AG04450 (cell line): ENCODE data around the gene STAT2. TPM values are rescaled to one million over a fixed set of nuclear protein-coding genes. Genes with fewer than 3 reads are reported as not detected.

Experiments used
- CTCF ChIA-PET: fragments of 300-600, 350-600 bp; formaldehyde crosslinking; extraction: SDS; loops from one replicate; lab custom pipeline; 2022; ENCODE audit warnings: antibody characterized with exemption, inconsistent platforms; lab: Charles Lee
- POLR2A ChIA-PET: fragments of 350-600 bp; formaldehyde crosslinking; extraction: SDS; loops from one replicate; lab custom pipeline; 2021; ENCODE audit warnings: antibody characterized with exemption, inconsistent platforms; lab: Yijun Ruan, JAX
- DNase-seq: peaks from one replicate; pipeline ENCODE4 v3.0.0-alpha.2; 2011; ENCODE audit warnings: low read depth, low spot score
- H3K27ac ChIP-seq: one replicate; pipeline ENCODE4 v1.5.1; 2012; ENCODE audit warnings: low read depth, low read length, control low read depth
- H3K27me3 ChIP-seq: one replicate; pipeline ENCODE4 v1.6.0; 2012; ENCODE audit warnings: low read length; ENCODE audit not compliant: control insufficient read depth, insufficient read depth
- H3K4me3 ChIP-seq: 2 replicates; pipeline ENCODE4 v1.5.1; 2011; ENCODE audit warnings: mild to moderate bottlenecking, low read depth, low read length, control low read depth
- H3K9me3 ChIP-seq: 2 replicates; pipeline ENCODE4 v1.5.1; 2012; ENCODE audit warnings: low read length; ENCODE audit not compliant: control insufficient read depth, insufficient read depth
- CTCF ChIP-seq: IDR thresholded peaks from 2 replicates; pipeline ENCODE4 v1.5.1; 2011; ENCODE audit warnings: low read depth, low read length, control low read depth, inconsistent platforms
- polyA plus RNA-seq: library from polyadenylated mRNA; depleted of rRNA; stranded (reverse); fragments of >200 nt; gene quantifications from 2 replicates; pipeline ENCODE4 v1.2.3, GENCODE V29; 2011

The STAT2 gene
- polyA plus RNA-seq, 1 experiment: 179 TPM

- no peak for TF ChIP-seq CTCF
- H3K27ac ChIP-seq: no peak overlapping the region
- H3K9me3 ChIP-seq: peaks cover 4% of the 10 kb centered on the region; the same call in 1 of the 2 replicates
- CTCF ChIA-PET: no interaction called here
- DNase-seq: no peak
- no peak overlapping the region for H3K4me3 ChIP-seq
- peaks cover 4% of the 10 kb centered on the region for H3K27me3 ChIP-seq
- POLR2A ChIA-PET: no interaction called here
Measured at GRCh38 chr12:56398324-56398723, 38.4 kb upstream of the STAT2 start.

GRCh38 chr12:56392331-56392730 lies 32.4 kb upstream of the STAT2 start:
- no peaks in the 10 kb centered on the region for H3K27me3 ChIP-seq
- no peak overlapping the region for H3K27ac ChIP-seq
- POLR2A ChIA-PET: no interaction called here
- H3K4me3 ChIP-seq: no peak overlapping the region
- no peak for DNase-seq
- CTCF ChIA-PET: interaction anchor here (0.7 kb wide), 1 partner anchor 73 kb away, joined by 4 read pairs; no protein-coding TSS in a partner anchor
- peaks cover 4% of the 10 kb centered on the region for H3K9me3 ChIP-seq
- TF ChIP-seq CTCF: no peak

DNA sequence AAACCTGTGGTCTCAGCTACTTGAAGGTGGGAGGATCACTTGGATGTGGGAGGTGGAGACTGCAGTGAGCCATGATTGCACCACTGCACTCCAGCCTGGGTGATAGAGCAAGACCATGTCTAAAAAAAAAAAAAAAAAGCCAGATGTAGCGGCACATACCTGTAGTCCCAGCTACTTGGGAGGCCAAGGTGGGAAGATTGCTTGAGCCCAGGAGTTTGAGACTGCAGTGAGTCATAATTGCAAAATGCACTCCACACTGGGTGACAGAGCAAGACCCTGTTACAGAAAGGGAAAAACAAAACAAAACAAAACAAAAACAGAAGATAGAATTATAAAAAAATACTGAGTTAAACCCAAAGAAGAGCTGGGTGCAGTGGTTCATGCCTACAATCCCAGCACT lies 31.8 kb upstream of the STAT2 start:
- POLR2A ChIA-PET: no interaction called here
- H3K9me3 ChIP-seq: peaks cover 4% of the 10 kb centered on the region

DNA sequence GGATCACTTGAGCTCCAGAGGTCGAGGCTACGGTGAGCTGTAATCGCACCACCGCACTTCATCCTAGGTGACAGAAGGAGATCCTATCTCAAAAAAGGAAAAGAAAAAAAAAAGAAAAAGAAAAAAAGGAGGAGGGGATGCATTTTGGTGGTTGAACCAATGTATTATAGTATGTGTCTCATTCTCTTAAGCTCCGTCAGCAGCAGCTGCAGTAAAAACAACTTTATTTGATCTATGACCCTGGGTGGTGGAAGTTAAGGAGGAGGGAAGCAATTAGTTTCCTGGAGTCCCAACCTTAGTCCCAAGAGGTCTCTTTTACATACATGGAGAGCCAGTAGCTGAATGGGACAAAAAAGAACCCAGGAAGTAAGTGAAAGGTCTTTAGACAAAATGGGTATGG lies 29.5 kb upstream of the STAT2 start:
- no peak overlapping the region for H3K27ac ChIP-seq
- H3K9me3 ChIP-seq: peaks cover 4% of the 10 kb centered on the region
- H3K4me3 ChIP-seq: no peak overlapping the region
- DNase-seq: no peak
- TF ChIP-seq CTCF: no peak
- POLR2A ChIA-PET: interaction anchor here (1.4 kb wide), 1 partner anchor 30 kb away, joined by 9 read pairs; the partner anchor contains the start of gene STAT2
- CTCF ChIA-PET: no interaction called here
- no peaks in the 10 kb centered on the region for H3K27me3 ChIP-seq

More for the DNA sequence above, 31.8 kb upstream of the STAT2 start:
- no peak for DNase-seq
- Histone ChIP-seq H3K27me3 (no peaks in the 10 kb centered on the region), H3K4me3 (no peak overlapping the region), H3K27ac (no peak overlapping the region)
- no peak for TF ChIP-seq CTCF
- CTCF ChIA-PET: no interaction called here

GRCh38 chr12:56387152-56387736 lies 27.3 kb upstream of the STAT2 start:
- H3K4me3 ChIP-seq: no peak overlapping the region
- TF ChIP-seq CTCF: no peak

More at GRCh38 chr12:56387152-56387736, 27.3 kb upstream of the STAT2 start:
- CTCF ChIA-PET: no interaction called here
- DNase-seq: peak; percentile 16
- H3K27me3 ChIP-seq: peaks cover 7% of the 10 kb centered on the region
- POLR2A ChIA-PET: no interaction called here
- H3K9me3 ChIP-seq: peaks cover 4% of the 10 kb centered on the region; the same call in 1 of the 2 replicates
- peak overlapping the region; percentile 2 for H3K27ac ChIP-seq
